Endothelial cell of umbilical vein (primary cell): ENCODE measurements around the gene TFAP2D. TPM values are rescaled to one million over a fixed set of nuclear protein-coding genes. Genes with fewer than 3 reads are reported as not detected.

Source experiments
- BruUV-seq: library from RNA; stranded (reverse); fragments of 400-500 nt; replicated peaks from 2 replicates; lab custom pipeline; 2021; lab: Mats Ljungman, UMichigan
- CTCF ChIA-PET: fragments of 300-600, 350-600 bp; sonication (Branson Sonifier 250); formaldehyde crosslinking; loops from one replicate; lab custom pipeline; 2021; ENCODE audit warnings: antibody characterized with exemption, inconsistent platforms; lab: Charles Lee
- POLR2A ChIA-PET: fragments of 300-600, 350-600 bp; sonication (Branson Sonifier 250); formaldehyde crosslinking; loops from one replicate; lab custom pipeline; 2021; ENCODE audit warnings: antibody characterized with exemption, inconsistent platforms; lab: Charles Lee
- DNase-seq: peaks from one replicate; pipeline ENCODE4 v3.0.0-alpha.2; 2011; ENCODE audit warnings: low read depth, low spot score
- FAIRE-seq: peaks from 2 replicates; lab custom pipeline; 2011; peaks lifted over from hg19 to GRCh38; lab: Jason Lieb, UNC
- H2AFZ ChIP-seq: 2 replicates; pipeline ENCODE4 v1.6.0; 2012; ENCODE audit warnings: low read depth, low read length, control low read depth, inconsistent platforms
- H3K27ac ChIP-seq: 2 replicates; pipeline ENCODE4 v1.5.1; 2011; ENCODE audit warnings: low read depth, mild to moderate bottlenecking, control low read depth, low read length, moderate library complexity; ENCODE audit not compliant: insufficient read depth
- H3K27me3 ChIP-seq, 2 experiments: 2 replicates each; pipeline versions ENCODE4 v1.6.0 to v1.6.1; 2011; ENCODE audit warnings: low read length in 2 of 2, mixed read lengths in 1 of 2; ENCODE audit not compliant: control insufficient read depth in 2 of 2, insufficient read depth in 2 of 2
- H3K36me3 ChIP-seq, 2 experiments: 2 replicates in 1 of 2; 3 replicates in 1 of 2; pipeline ENCODE4 v1.5.1; 2011; ENCODE audit warnings: low read length in 2 of 2, mild to moderate bottlenecking in 1 of 2, moderate library complexity in 1 of 2; ENCODE audit not compliant: control insufficient read depth in 2 of 2, insufficient read depth in 2 of 2; ENCODE audit errors: extremely low read depth in 1 of 2
- H3K4me1 ChIP-seq: 3 replicates; pipeline ENCODE4 v1.5.1; 2011; ENCODE audit warnings: mild to moderate bottlenecking, low read length; ENCODE audit not compliant: control insufficient read depth, insufficient read depth; ENCODE audit errors: extremely low read depth
- H3K4me2 ChIP-seq: 2 replicates; pipeline ENCODE4 v1.6.1; 2011; ENCODE audit warnings: low read length, control low read depth, mixed read lengths; ENCODE audit not compliant: insufficient read depth
- H3K4me3 ChIP-seq, 3 experiments: fragments of 200-600 bp in 1 of 3; sonication (generic), shearing (Covaris generic) in 1 of 3; replicated peaks in 1 of 3; 2 replicates each; pipeline ENCODE4 v1.5.1; 2011 to 2016; ENCODE audit warnings: control low read depth in 3 of 3, low read length in 3 of 3, mild to moderate bottlenecking in 2 of 3, inconsistent platforms in 1 of 3, low read depth in 1 of 3, moderate library complexity in 1 of 3; ENCODE audit not compliant: insufficient read depth in 1 of 3
- H3K79me2 ChIP-seq: 2 replicates; pipeline ENCODE4 v1.6.0; 2012; ENCODE audit warnings: low read length, inconsistent platforms; ENCODE audit not compliant: control insufficient read depth, insufficient read depth
- H3K9ac ChIP-seq: replicated peaks from 2 replicates; pipeline ENCODE3; 2011; ENCODE audit warnings: low read length, control low read depth; ENCODE audit not compliant: insufficient read depth; ENCODE audit errors: extremely low read depth
- H3K9me1 ChIP-seq: replicated peaks from 3 replicates; pipeline ENCODE4 v1.6.0; 2011; ENCODE audit warnings: mild to moderate bottlenecking, low read length; ENCODE audit not compliant: control insufficient read depth, insufficient read depth; ENCODE audit errors: extremely low read depth
- H3K9me3 ChIP-seq: replicated peaks from 2 replicates; pipeline ENCODE4 v1.5.1; 2012; ENCODE audit warnings: low read length, inconsistent platforms; ENCODE audit not compliant: control insufficient read depth, insufficient read depth
- H4K20me1 ChIP-seq: replicated peaks from 2 replicates; pipeline ENCODE3; 2011; ENCODE audit warnings: mild to moderate bottlenecking, low read length; ENCODE audit not compliant: control insufficient read depth, insufficient read depth; ENCODE audit errors: extremely low read depth
- EZH2 ChIP-seq: IDR thresholded peaks from 2 replicates; pipeline ENCODE4 v1.6.1; 2012; ENCODE audit warnings: borderline replicate concordance, low read depth, mild to moderate bottlenecking, moderate library complexity, low read length, inconsistent platforms; ENCODE audit not compliant: severe bottlenecking
- FOS ChIP-seq: IDR thresholded peaks from 2 replicates; pipeline ENCODE4 v1.6.1; 2011; ENCODE audit warnings: mild to moderate bottlenecking, low read length, moderate library complexity, borderline replicate concordance; ENCODE audit not compliant: insufficient read depth
- GATA2 ChIP-seq: IDR thresholded peaks from 2 replicates; pipeline ENCODE4 v1.7.0; 2011; ENCODE audit warnings: low read depth, mild to moderate bottlenecking, moderate library complexity, mixed read lengths, low read length; ENCODE audit not compliant: insufficient read length, insufficient read depth
- JUN ChIP-seq: IDR thresholded peaks from 2 replicates; pipeline ENCODE4 v1.6.1; 2011; ENCODE audit warnings: borderline replicate concordance, low read depth; ENCODE audit not compliant: insufficient read length, insufficient read depth
- MYC ChIP-seq: IDR thresholded peaks from one replicate; pipeline ENCODE4 v1.6.1; 2011; ENCODE audit warnings: mild to moderate bottlenecking, low read depth, low read length
- POLR2A ChIP-seq: IDR thresholded peaks from 2 replicates; pipeline ENCODE4 v1.6.1; 2012; ENCODE audit warnings: low read depth, mild to moderate bottlenecking, control low read depth, low read length
- POLR2AphosphoS5 ChIP-seq: IDR thresholded peaks from 2 replicates; pipeline ENCODE4 v1.6.1; 2012; ENCODE audit warnings: low read depth, mild to moderate bottlenecking, control low read depth, low read length, moderate library complexity; ENCODE audit not compliant: insufficient read depth
- dilution Hi-C: fragments of 300-500 bp; cut with MboI; formaldehyde crosslinking; loops from one replicate; pipeline ENCODE4 v1.15.0; 2019; ENCODE audit warnings: low sequenced_read_pairs; ENCODE audit not compliant: extremely low pct_ligation_motif_present
- intact Hi-C: fragments of 100-400 bp; cut with micrococcal nuclease; formaldehyde crosslinking; loops from one replicate; pipeline ENCODE4 v1.10.0; 2022
- polyA plus RNA-seq, 4 experiments: library from polyadenylated mRNA; depleted of rRNA in 3 of 4; stranded (reverse) in 3 of 4; unstranded in 1 of 4; fragments of >200 nt; gene quantifications; 2 replicates each; pipeline versions ENCODE4 v1.2.1 to v1.2.3, GENCODE V29; 2011 to 2012; ENCODE audit warnings: missing spikeins in 1 of 4
- total RNA-seq: library from RNA; stranded (reverse); gene quantifications from 2 replicates; pipeline ENCODE4 v1.2.3, GENCODE V29; 2021
- TF ChIP-seq, protein P1 (sequence below), 2 donors: IDR thresholded peaks; 1 replicate in 1 of 2; 2 replicates in 1 of 2; pipeline ENCODE4 v1.5.1; 2011; ENCODE audit warnings: low read length in 2 of 2, mild to moderate bottlenecking in 2 of 2, moderate library complexity in 2 of 2, control low read depth in 1 of 2, inconsistent platforms in 1 of 2, low read depth in 1 of 2; ENCODE audit not compliant: insufficient read depth in 1 of 2; ENCODE audit errors: extremely low read depth in 1 of 2
- TF ChIP-seq, protein P2 (sequence below): IDR thresholded peaks from 2 replicates; pipeline ENCODE4 v1.6.1; 2011; ENCODE audit not compliant: insufficient read depth, insufficient read length

The TFAP2D gene
- total and polyA plus RNA-seq, 2 donors (not counting 3 experiments of a cell fraction or from before 2014, with no cell fraction given), result not detected

DNA sequence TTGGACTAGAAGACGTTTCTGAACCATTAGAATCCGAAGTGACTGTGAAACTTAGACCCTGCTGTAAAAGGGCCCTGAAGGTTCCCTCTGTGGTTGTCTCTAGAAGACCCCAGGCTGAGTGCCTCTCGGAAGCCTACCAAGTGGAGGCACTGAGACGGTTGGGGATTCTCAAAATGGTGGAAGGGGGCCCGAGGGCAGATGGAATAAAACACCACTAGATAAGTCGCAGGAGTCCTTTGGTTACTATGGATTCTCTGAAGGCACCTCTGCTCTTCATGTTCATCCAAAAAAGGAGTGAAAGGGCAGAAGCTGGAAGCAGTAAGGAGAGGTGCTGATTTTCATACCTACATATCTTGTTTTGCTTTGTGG is 4.0 kb upstream of the TFAP2D start:
- POLR2A ChIA-PET, result no interaction called here

More for the DNA sequence above, 4.0 kb upstream of the TFAP2D start:
- Histone ChIP-seq H4K20me1 (no peaks in the 10 kb centered on the region), H3K9me3 (no peaks in the 10 kb centered on the region), H3K9me1 (no peaks in the 10 kb centered on the region), H3K9ac (no peak overlapping the region), H3K27me3 (peaks cover 63 to 82% of the 10 kb centered on the region in 2 experiments), H2AFZ (no peak overlapping the region), H3K36me3 (no peaks in the 10 kb centered on the region), H3K4me1 (no peaks in the 10 kb centered on the region), H3K4me2 (no peak overlapping the region), H3K27ac (no peak overlapping the region), H3K79me2 (no peaks in the 10 kb centered on the region), H3K4me3 (no peak overlapping the region)
- intact Hi-C loops, result no loop called here
- CTCF ChIA-PET, result no interaction called here
- dilution Hi-C loops, result no loop called here
- DNase-seq (no peak), FAIRE-seq (no peak)
- TF ChIP-seq GATA2 (no peak), POLR2AphosphoS5 (no peak), EZH2 (no peak), MYC (no peak), FOS (no peak), POLR2A (no peak), JUN (no peak)
- TF ChIP-seq, protein P1, sequence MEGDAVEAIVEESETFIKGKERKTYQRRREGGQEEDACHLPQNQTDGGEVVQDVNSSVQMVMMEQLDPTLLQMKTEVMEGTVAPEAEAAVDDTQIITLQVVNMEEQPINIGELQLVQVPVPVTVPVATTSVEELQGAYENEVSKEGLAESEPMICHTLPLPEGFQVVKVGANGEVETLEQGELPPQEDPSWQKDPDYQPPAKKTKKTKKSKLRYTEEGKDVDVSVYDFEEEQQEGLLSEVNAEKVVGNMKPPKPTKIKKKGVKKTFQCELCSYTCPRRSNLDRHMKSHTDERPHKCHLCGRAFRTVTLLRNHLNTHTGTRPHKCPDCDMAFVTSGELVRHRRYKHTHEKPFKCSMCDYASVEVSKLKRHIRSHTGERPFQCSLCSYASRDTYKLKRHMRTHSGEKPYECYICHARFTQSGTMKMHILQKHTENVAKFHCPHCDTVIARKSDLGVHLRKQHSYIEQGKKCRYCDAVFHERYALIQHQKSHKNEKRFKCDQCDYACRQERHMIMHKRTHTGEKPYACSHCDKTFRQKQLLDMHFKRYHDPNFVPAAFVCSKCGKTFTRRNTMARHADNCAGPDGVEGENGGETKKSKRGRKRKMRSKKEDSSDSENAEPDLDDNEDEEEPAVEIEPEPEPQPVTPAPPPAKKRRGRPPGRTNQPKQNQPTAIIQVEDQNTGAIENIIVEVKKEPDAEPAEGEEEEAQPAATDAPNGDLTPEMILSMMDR (IDR thresholded peaks at IDR 0.05; ENCODE audit: extremely low read depth in 1 of 2, insufficient read depth in 1 of 2, low read depth in 1 of 2, low read length in 2 of 2), result no peak
- TF ChIP-seq, protein P2, sequence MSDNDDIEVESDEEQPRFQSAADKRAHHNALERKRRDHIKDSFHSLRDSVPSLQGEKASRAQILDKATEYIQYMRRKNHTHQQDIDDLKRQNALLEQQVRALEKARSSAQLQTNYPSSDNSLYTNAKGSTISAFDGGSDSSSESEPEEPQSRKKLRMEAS, result no peak
- BruUV-seq, result no TSS peak
